ENCODE measurements around the gene ECEL1. TPM values are rescaled to one million over a fixed set of nuclear protein-coding genes. Genes with fewer than 3 reads are reported as not detected.

ECEL1 gene
- total and polyA plus RNA-seq, 8 donors, result 0.30 to 1.1 (median 0.76) TPM; not detected in 2

- H3K9me3 ChIP-seq, result no peaks in the 10 kb centered on the region
- no peak for ATAC-seq
- H3K27me3 ChIP-seq, result peaks cover 0 to 7% (median 3%) of the 10 kb centered on the region in 4 donors
- H3K4me1 ChIP-seq, result no peaks in the 10 kb centered on the region
- H3K36me3 ChIP-seq, result no peaks in the 10 kb centered on the region
- WGBS, 2 donors, result 3 to 4% methylated on average over 88 to 111 of the region's 111 CpGs
- peak in 1 of 6 donors; percentile 53 for DNase-seq
- no peak for TF ChIP-seq CTCF (IDR thresholded peaks at IDR 0.05)
- no peak overlapping the region for H3K4me3 ChIP-seq
- H3K27ac ChIP-seq, result no peak overlapping the region
- FAIRE-seq, result no peak
- intact Hi-C loops (cut with DNase I), result no loop called here
Measured at GRCh38 chr2:232485757-232486557, 1.7 kb downstream of the ECEL1 start.

- no peak overlapping the region for H3K4me3 ChIP-seq
- no peak overlapping the region for H3K27ac ChIP-seq
- DNase-seq (peak in 1 of 6 donors; percentile 47), ATAC-seq (no peak), FAIRE-seq (no peak)
- H3K27me3 ChIP-seq, result peaks cover 0 to 7% (median 3%) of the 10 kb centered on the region in 4 donors
- no peak for TF ChIP-seq CTCF (IDR thresholded peaks at IDR 0.05)
- no peaks in the 10 kb centered on the region for H3K4me1 ChIP-seq
- 7 to 9% methylated on average over 22 of the region's 22 CpGs for WGBS, 2 donors
- H3K36me3 ChIP-seq, result no peaks in the 10 kb centered on the region
- intact Hi-C loops (cut with DNase I), result no loop called here
- H3K9me3 ChIP-seq, result no peaks in the 10 kb centered on the region
Measured at GRCh38 chr2:232485348-232485756, 2.3 kb downstream of the ECEL1 start.

GRCh38 chr2:232484628-232485347, 2.8 kb downstream of the ECEL1 start:
- peaks cover 0 to 7% (median 3%) of the 10 kb centered on the region in 4 donors for H3K27me3 ChIP-seq
- no peak overlapping the region for H3K4me3 ChIP-seq
- 59 to 63% methylated on average over 10 to 12 of the region's 12 CpGs for WGBS, 2 donors
- intact Hi-C loops (cut with DNase I), result no loop called here
- TF ChIP-seq CTCF (IDR thresholded peaks at IDR 0.05), result no peak
- H3K9me3 ChIP-seq, result no peaks in the 10 kb centered on the region
- no peaks in the 10 kb centered on the region for H3K36me3 ChIP-seq
- no peaks in the 10 kb centered on the region for H3K4me1 ChIP-seq
- ATAC-seq (no peak), FAIRE-seq (no peak), DNase-seq (peak in 1 of 6 donors; percentile 30)
- H3K27ac ChIP-seq, result no peak overlapping the region

GRCh38 chr2:232483923-232484627, 3.6 kb downstream of the ECEL1 start:
- Histone ChIP-seq H3K36me3 (no peaks in the 10 kb centered on the region), H3K27me3 (peaks cover 0 to 7% (median 3%) of the 10 kb centered on the region in 4 donors), H3K27ac (no peak overlapping the region), H3K9me3 (no peaks in the 10 kb centered on the region), H3K4me3 (no peak overlapping the region), H3K4me1 (no peaks in the 10 kb centered on the region)
- ATAC-seq (no peak), DNase-seq (peak in 2 of 6 donors; percentile 45 to 60), FAIRE-seq (no peak)
- intact Hi-C loops (cut with DNase I), result no loop called here
- TF ChIP-seq CTCF (IDR thresholded peaks at IDR 0.05), result no peak
- 79 to 84% methylated on average over 19 of the region's 19 CpGs for WGBS, 2 donors

All from pancreas (tissue), 10 donors.